Neuronal stem cell (in vitro differentiated cells): ENCODE measurements around the gene SARNP.

Source experiments
- DNase-seq: peaks from one replicate; pipeline ENCODE4 v3.0.0-alpha.2; 2013; ENCODE audit warnings: low spot score
- H2AFZ ChIP-seq: one replicate; pipeline ENCODE4 v1.6.1; 2013; ENCODE audit warnings: mild to moderate bottlenecking, low read length, inconsistent platforms
- H2AK5ac ChIP-seq: 2 replicates; pipeline ENCODE4 v1.6.1; 2013; ENCODE audit warnings: low read depth, mild to moderate bottlenecking, inconsistent platforms, low read length, moderate library complexity, mixed read lengths
- H2BK120ac ChIP-seq: 2 replicates; pipeline ENCODE4 v1.6.1; 2013; ENCODE audit warnings: low read depth, mild to moderate bottlenecking, inconsistent platforms, low read length, moderate library complexity, mixed read lengths
- H2BK12ac ChIP-seq: one replicate; pipeline ENCODE4 v1.6.1; 2013; ENCODE audit warnings: low read length, inconsistent platforms
- H2BK15ac ChIP-seq: 2 replicates; pipeline ENCODE4 v1.6.1; 2013; ENCODE audit warnings: mild to moderate bottlenecking, low read length, inconsistent platforms, mixed read lengths
- H2BK5ac ChIP-seq: one replicate; pipeline ENCODE4 v1.6.1; 2013; ENCODE audit warnings: inconsistent platforms, mild to moderate bottlenecking, low read length, moderate library complexity
- H3K14ac ChIP-seq: one replicate; pipeline ENCODE4 v1.6.1; 2013; ENCODE audit warnings: low read length, inconsistent platforms
- H3K18ac ChIP-seq: 2 replicates; pipeline ENCODE4 v1.6.1; 2013; ENCODE audit warnings: low read length, inconsistent platforms
- H3K23ac ChIP-seq: 2 replicates; pipeline ENCODE4 v1.6.1; 2013; ENCODE audit warnings: low read depth, mild to moderate bottlenecking, mixed read lengths, low read length, inconsistent platforms; ENCODE audit not compliant: poor library complexity
- H3K27ac ChIP-seq: replicated peaks from 3 replicates; pipeline ENCODE4 v1.5.1; 2013; ENCODE audit warnings: low read length, inconsistent platforms
- H3K27me3 ChIP-seq, 3 experiments: 2 replicates each; pipeline ENCODE4 v1.6.1; 2013; ENCODE audit warnings: low read length in 3 of 3, mild to moderate bottlenecking in 2 of 3, inconsistent platforms in 1 of 3, low read depth in 1 of 3, mixed read lengths in 1 of 3, moderate library complexity in 1 of 3; ENCODE audit not compliant: control insufficient read depth in 3 of 3, insufficient read depth in 3 of 3
- H3K36me3 ChIP-seq, 2 donors: replicated peaks in 1 of 2; 2 replicates each; pipeline ENCODE4 v1.6.1; 2013; ENCODE audit warnings: low read length in 2 of 2; ENCODE audit not compliant: control insufficient read depth in 2 of 2, insufficient read depth in 2 of 2
- H3K4ac ChIP-seq: 2 replicates; pipeline ENCODE4 v1.6.1; 2013; ENCODE audit warnings: inconsistent platforms, mild to moderate bottlenecking, low read length, moderate library complexity
- H3K4me1 ChIP-seq, 2 donors: 1 replicate in 1 of 2; 2 replicates in 1 of 2; pipeline ENCODE4 v1.6.1; 2013; ENCODE audit warnings: low read length in 2 of 2, low read depth in 1 of 2; ENCODE audit not compliant: control insufficient read depth in 2 of 2, insufficient read depth in 1 of 2
- H3K4me2 ChIP-seq: one replicate; pipeline ENCODE4 v1.6.1; 2013; ENCODE audit warnings: mild to moderate bottlenecking, low read length, inconsistent platforms; ENCODE audit not compliant: insufficient read depth, poor library complexity, severe bottlenecking
- H3K4me3 ChIP-seq, 2 donors: 2 replicates each; pipeline ENCODE4 v1.5.1; 2013; ENCODE audit warnings: low read length in 2 of 2, mild to moderate bottlenecking in 2 of 2, inconsistent platforms in 1 of 2, moderate library complexity in 1 of 2
- H3K79me1 ChIP-seq: one replicate; pipeline ENCODE4 v1.6.1; 2013; ENCODE audit warnings: low read depth, mild to moderate bottlenecking, inconsistent platforms, low read length, moderate library complexity
- H3K9ac ChIP-seq: one replicate; pipeline ENCODE4 v1.6.1; 2013; ENCODE audit warnings: mild to moderate bottlenecking, low read depth, low read length, inconsistent platforms; ENCODE audit not compliant: poor library complexity
- H3K9me3 ChIP-seq, 2 donors: replicated peaks in 1 of 2; 2 replicates each; pipeline versions ENCODE3 to v1.6.1; 2013; ENCODE audit warnings: low read length in 2 of 2, mild to moderate bottlenecking in 2 of 2, inconsistent platforms in 1 of 2, low read depth in 1 of 2, mixed read lengths in 1 of 2, moderate library complexity in 1 of 2; ENCODE audit not compliant: control insufficient read depth in 2 of 2, insufficient read depth in 1 of 2
- H4K8ac ChIP-seq: one replicate; pipeline ENCODE4 v1.6.1; 2013; ENCODE audit warnings: low read depth, mild to moderate bottlenecking, inconsistent platforms, low read length, moderate library complexity
- H4K91ac ChIP-seq: one replicate; pipeline ENCODE4 v1.6.1; 2013; ENCODE audit warnings: low read length, low read depth, mild to moderate bottlenecking, inconsistent platforms; ENCODE audit not compliant: poor library complexity
- WGBS, 2 donors: extraction: QIAGEN DNeasy Blood & Tissue Kit; methylation state at CpG; one replicate each; pipeline ENCODE4 v1.1.7; 2013; ENCODE audit warnings: missing lambda C conversion rate in 2 of 2, mixed read lengths in 1 of 2; ENCODE audit not compliant: insufficient read length in 2 of 2, insufficient replicate concordance in 1 of 2; ENCODE audit errors: extremely low coverage in 2 of 2; 5-methylcytosine and 5-hydroxymethylcytosine counted together

The SARNP gene

DNA sequence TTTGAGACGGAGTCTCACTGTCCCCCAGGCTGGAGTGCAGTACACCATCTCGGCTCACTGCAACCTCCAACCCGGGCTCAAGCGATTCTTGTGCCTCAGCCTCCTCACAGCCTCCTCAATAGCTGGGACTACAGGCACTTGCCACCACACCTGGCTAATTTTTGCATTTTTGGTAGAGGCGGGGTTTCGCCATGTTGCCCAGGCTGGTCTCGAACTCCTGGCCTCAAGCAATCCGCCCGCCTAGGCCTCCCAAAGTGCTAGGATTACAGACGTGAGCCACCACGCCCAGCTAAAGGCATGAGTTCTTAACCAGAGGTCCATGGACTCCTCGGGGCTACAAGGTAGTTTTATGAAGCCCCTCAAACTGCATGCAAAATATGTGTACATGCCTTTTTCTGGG, 2.1 kb downstream of the SARNP start:
- no peak overlapping the region for H3K9ac ChIP-seq
- H3K79me1 ChIP-seq, result peaks cover 7% of the 10 kb centered on the region
- peak overlapping the region in 1 of 2 donors; percentile 74 for H3K4me3 ChIP-seq
- no peak overlapping the region for H2AFZ ChIP-seq
- no peak overlapping the region for H3K4me2 ChIP-seq
- peaks cover 0 to 6% of the 10 kb centered on the region in 2 donors for H3K4me1 ChIP-seq
- H2BK15ac ChIP-seq, result no peak overlapping the region
- H2BK5ac ChIP-seq, result no peak overlapping the region
- no peak for DNase-seq
- H2AK5ac ChIP-seq, result no peak overlapping the region
- H3K9me3 ChIP-seq, result no peaks in the 10 kb centered on the region
- peaks cover 12 to 72% of the 10 kb centered on the region in 2 donors for H3K36me3 ChIP-seq
- H2BK12ac ChIP-seq, result no peak overlapping the region
- H2BK120ac ChIP-seq, result no peak overlapping the region
- no CpG with 5 or more reads among the region's 12 CpGs for WGBS, 2 donors
- no peaks in the 10 kb centered on the region for H3K27me3 ChIP-seq
- H3K4ac ChIP-seq, result no peak overlapping the region
- H4K91ac ChIP-seq, result no peak overlapping the region
- H3K18ac ChIP-seq, result no peak overlapping the region
- H4K8ac ChIP-seq, result no peak overlapping the region
- no peak overlapping the region for H3K14ac ChIP-seq
- H3K23ac ChIP-seq, result no peak overlapping the region
- H3K27ac ChIP-seq, result no peak overlapping the region

DNA sequence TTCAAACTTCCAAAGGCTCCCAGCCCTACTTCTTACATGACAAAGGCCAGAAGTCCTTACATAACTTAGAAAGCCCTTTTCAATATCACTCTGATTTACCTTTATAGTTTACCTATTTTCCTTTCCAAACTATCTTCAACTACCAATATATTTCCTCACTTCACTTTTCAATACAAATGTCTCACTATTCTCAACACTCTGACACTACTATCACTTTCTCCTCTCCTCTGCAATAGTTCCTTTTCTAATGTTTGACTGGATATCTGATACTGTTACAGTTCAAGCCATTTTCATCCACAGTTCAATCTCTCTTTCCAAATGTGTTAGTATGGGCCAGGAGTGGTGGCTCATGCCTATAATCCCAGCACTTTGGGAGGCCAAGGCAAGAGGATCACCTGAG, 3.3 kb downstream of the SARNP start:
- no peak overlapping the region for H2BK12ac ChIP-seq
- H2BK120ac ChIP-seq, result no peak overlapping the region
- H3K4me2 ChIP-seq, result no peak overlapping the region
- no peak overlapping the region for H2BK15ac ChIP-seq
- H3K36me3 ChIP-seq, result peaks cover 7 to 71% of the 10 kb centered on the region in 2 donors
- H2BK5ac ChIP-seq, result no peak overlapping the region
- H3K4ac ChIP-seq, result no peak overlapping the region
- no peak overlapping the region for H4K91ac ChIP-seq
- H3K27me3 ChIP-seq, result no peaks in the 10 kb centered on the region
- H2AFZ ChIP-seq, result no peak overlapping the region
- peaks cover 7% of the 10 kb centered on the region for H3K79me1 ChIP-seq
- no peak for DNase-seq
- H3K18ac ChIP-seq, result no peak overlapping the region
- H3K27ac ChIP-seq, result no peak overlapping the region
- H3K4me3 ChIP-seq, result no peak overlapping the region
- H3K9me3 ChIP-seq, result no peaks in the 10 kb centered on the region
- no peak overlapping the region for H3K9ac ChIP-seq
- no peak overlapping the region for H4K8ac ChIP-seq
- no peak overlapping the region for H3K23ac ChIP-seq
- H3K14ac ChIP-seq, result no peak overlapping the region
- no peak overlapping the region for H2AK5ac ChIP-seq
- H3K4me1 ChIP-seq, result peaks cover 0 to 6% of the 10 kb centered on the region in 2 donors

DNA sequence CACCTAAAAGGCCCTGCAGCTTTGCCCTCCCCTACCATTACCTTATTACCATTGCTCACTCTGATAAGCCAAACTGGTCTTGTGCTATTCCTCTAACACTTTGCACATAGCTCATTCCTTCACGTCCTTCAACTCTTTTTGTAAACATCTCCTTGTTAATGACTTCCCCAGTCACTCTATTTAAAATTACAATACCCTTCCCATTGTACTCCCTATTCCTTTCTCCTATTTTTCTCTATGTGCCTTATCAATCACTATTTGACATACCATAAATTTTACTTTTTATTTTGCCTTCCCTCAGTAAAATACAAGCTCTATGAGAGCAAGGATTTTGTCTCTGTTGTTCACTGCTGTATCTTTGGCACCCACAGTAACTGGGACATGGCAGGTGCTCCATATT, 5.4 kb downstream of the SARNP start:
- WGBS, 2 donors, result no CpG with 5 or more reads among the region's 1 CpG
- Histone ChIP-seq H3K9me3 (no peaks in the 10 kb centered on the region), H4K8ac (no peak overlapping the region), H3K23ac (no peak overlapping the region), H2AK5ac (no peak overlapping the region), H3K36me3 (peaks cover 10 to 78% of the 10 kb centered on the region in 2 donors), H3K27ac (no peak overlapping the region), H2BK5ac (no peak overlapping the region), H3K18ac (no peak overlapping the region), H3K9ac (no peak overlapping the region), H3K4me3 (no peak overlapping the region), H2BK12ac (no peak overlapping the region), H2AFZ (no peak overlapping the region), H3K4me2 (no peak overlapping the region), H3K4me1 (peaks cover 0 to 3% of the 10 kb centered on the region in 2 donors), H2BK120ac (no peak overlapping the region), H3K14ac (no peak overlapping the region), H3K4ac (no peak overlapping the region), H3K27me3 (no peaks in the 10 kb centered on the region), H3K79me1 (peaks cover 6% of the 10 kb centered on the region), H2BK15ac (no peak overlapping the region), H4K91ac (no peak overlapping the region)
- DNase-seq, result no peak

DNA sequence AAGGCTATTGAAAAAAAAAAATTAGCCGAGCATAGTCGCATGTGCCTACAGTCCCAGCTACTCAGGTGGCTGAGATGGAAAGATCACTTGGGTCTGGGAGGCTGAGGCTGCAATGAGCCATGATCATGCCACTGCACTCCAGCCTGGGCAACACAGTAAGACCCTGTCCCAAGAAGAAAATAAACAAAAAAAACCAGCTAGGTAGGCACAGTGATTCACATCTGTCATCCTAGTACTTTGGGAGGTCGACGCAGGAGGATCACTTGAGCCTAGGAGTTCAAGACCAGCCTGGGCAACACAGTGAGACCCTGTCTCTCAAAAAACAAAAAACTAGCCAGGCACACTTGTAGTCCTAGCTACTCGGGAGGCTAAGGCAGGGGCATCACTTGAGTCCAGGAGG, 8.2 kb downstream of the SARNP start:
- Histone ChIP-seq H3K9me3 (no peaks in the 10 kb centered on the region), H3K9ac (no peak overlapping the region), H2BK120ac (no peak overlapping the region), H3K36me3 (peaks cover 8 to 84% of the 10 kb centered on the region in 2 donors), H3K27me3 (no peaks in the 10 kb centered on the region), H2BK5ac (no peak overlapping the region), H3K14ac (no peak overlapping the region), H3K79me1 (peaks cover 3% of the 10 kb centered on the region), H3K4me1 (no peaks in the 10 kb centered on the region), H4K91ac (no peak overlapping the region), H3K4ac (no peak overlapping the region), H2AK5ac (no peak overlapping the region), H3K23ac (no peak overlapping the region), H3K27ac (no peak overlapping the region), H2AFZ (no peak overlapping the region), H2BK12ac (no peak overlapping the region), H4K8ac (no peak overlapping the region), H3K4me2 (no peak overlapping the region), H3K18ac (no peak overlapping the region), H2BK15ac (no peak overlapping the region), H3K4me3 (no peak overlapping the region)
- DNase-seq, result no peak
- WGBS, 2 donors, result no CpG with 5 or more reads among the region's 5 CpGs
